ENCODE data around the gene TAF7. TPM values are rescaled to one million over a fixed set of nuclear protein-coding genes. Genes with fewer than 3 reads are reported as not detected.

Gene TAF7
- total and polyA plus RNA-seq, 8 donors = 22.0 to 89.8 (median 40.0) TPM

DNA sequence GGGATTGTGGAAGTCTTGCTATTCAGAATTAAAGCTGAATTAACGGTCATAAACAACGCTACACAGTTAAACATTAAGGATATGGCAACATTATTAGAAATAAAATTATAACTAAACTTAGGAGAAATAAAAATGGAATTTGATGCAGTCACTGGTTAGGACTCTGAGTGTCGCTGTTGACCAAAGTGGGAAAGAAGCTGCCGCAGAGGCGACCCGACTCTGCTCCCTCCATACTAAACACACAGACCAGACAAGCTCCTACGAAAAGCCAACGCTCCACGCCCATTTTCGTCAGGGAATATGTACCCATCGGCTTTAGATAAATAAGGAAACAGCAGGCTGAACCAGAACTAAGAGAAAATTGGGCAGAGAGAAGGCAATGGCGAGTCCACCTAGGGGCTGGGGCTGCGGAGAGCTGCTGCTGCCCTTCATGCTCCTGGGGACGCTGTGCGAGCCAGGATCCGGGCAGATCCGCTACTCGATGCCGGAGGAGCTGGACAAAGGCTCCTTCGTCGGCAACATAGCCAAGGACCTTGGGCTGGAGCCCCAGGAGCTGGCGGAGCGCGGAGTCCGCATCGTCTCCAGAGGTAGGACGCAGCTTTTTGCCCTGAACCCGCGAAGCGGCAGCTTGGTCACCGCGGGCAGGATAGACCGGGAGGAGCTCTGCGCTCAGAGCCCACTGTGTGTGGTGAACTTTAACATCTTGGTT, 43.5 kb upstream of the TAF7 start, which contains the start of gene PCDHGA5:
Gene PCDHGA5 (plus strand): TSS at position 211 of the 709 bp plus-strand sequence. CDS start 169 bp downstream, at position 380.
- peak in 1 of 2 donors; percentile 22 for DNase-seq
- TF ChIP-seq, protein P1, sequence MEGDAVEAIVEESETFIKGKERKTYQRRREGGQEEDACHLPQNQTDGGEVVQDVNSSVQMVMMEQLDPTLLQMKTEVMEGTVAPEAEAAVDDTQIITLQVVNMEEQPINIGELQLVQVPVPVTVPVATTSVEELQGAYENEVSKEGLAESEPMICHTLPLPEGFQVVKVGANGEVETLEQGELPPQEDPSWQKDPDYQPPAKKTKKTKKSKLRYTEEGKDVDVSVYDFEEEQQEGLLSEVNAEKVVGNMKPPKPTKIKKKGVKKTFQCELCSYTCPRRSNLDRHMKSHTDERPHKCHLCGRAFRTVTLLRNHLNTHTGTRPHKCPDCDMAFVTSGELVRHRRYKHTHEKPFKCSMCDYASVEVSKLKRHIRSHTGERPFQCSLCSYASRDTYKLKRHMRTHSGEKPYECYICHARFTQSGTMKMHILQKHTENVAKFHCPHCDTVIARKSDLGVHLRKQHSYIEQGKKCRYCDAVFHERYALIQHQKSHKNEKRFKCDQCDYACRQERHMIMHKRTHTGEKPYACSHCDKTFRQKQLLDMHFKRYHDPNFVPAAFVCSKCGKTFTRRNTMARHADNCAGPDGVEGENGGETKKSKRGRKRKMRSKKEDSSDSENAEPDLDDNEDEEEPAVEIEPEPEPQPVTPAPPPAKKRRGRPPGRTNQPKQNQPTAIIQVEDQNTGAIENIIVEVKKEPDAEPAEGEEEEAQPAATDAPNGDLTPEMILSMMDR (IDR thresholded peaks at IDR 0.05) = no peak
- TF ChIP-seq EP300 (IDR thresholded peaks at IDR 0.05) (no peak), POLR2A (IDR thresholded peaks at IDR 0.05) (no peak), POLR2AphosphoS5 (IDR thresholded peaks at IDR 0.05) (no peak)
- WGBS, 5 donors = 16 to 28% (median 19%) methylated on average over 32 to 34 of the region's 34 CpGs
- H3K27ac ChIP-seq = no peak within 1 kb of the TSS
- peaks cover 61 to 100% (median 88%) of the 10 kb centered on the region in 4 donors for H3K9me3 ChIP-seq
- peaks cover 5 to 79% (median 40%) of the 10 kb centered on the region in 3 donors for H3K27me3 ChIP-seq
- H3K4me3 ChIP-seq = no peak within 1 kb of the TSS
- intact Hi-C loops (cut with DNase I; ENCODE audit: low total_unique reads) = no loop called here
- H3K4me1 ChIP-seq = no peaks in the 10 kb centered on the region
- H3K36me3 ChIP-seq = peaks cover 0 to 5% (median 0%) of the 10 kb centered on the region in 4 donors

DNA sequence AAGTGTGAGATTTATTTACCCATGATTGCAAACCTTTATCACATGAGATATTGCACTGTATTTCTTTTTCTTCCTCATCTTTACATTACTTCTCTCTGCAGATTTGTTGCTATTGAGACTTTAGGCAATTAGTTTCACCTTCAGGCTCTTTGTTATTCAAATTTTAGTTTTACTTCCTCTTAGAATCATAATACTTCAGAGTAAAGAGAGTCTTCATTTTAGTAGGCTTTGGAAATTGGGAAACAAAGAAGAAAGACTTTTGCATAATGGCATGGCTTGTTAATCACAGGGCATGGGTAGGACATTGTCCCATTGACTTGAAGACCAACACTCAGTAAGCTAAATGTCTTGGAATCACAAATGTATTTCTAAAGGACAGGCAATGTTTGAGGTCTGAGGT, 42.1 kb upstream of the TAF7 start:
- H3K9me3 ChIP-seq = peaks cover 60 to 97% (median 97%) of the 10 kb centered on the region in 4 donors
- peaks cover 0 to 5% (median 0%) of the 10 kb centered on the region in 4 donors for H3K36me3 ChIP-seq
- no peak overlapping the region for H3K27ac ChIP-seq
- peaks cover 5 to 83% (median 40%) of the 10 kb centered on the region in 3 donors for H3K27me3 ChIP-seq
- no peak for DNase-seq
- no peak for TF ChIP-seq EP300 (IDR thresholded peaks at IDR 0.05)
- no peak for TF ChIP-seq POLR2A (IDR thresholded peaks at IDR 0.05)
- no peak for TF ChIP-seq POLR2AphosphoS5 (IDR thresholded peaks at IDR 0.05)
- TF ChIP-seq, protein P1 (IDR thresholded peaks at IDR 0.05) = no peak
- no peak overlapping the region for H3K4me3 ChIP-seq
- intact Hi-C loops (cut with DNase I; ENCODE audit: low total_unique reads) = no loop called here
- no peaks in the 10 kb centered on the region for H3K4me1 ChIP-seq

DNA sequence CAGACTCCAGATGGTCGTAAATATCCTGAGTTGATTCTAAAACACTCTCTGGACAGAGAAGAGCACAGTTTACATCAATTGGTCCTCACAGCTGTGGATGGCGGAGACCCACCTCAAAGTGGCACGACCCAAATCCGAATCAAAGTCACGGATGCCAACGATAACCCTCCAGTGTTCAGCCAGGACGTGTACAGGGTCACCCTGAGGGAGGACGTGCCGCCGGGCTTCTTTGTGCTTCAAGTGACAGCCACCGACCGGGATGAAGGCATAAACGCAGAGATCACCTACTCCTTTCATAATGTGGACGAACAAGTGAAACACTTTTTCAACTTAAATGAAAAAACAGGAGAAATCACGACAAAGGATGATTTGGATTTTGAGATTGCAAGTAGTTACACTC, 40.1 kb upstream of the TAF7 start:
- 33 to 56% (median 39%) methylated on average over 15 of the region's 15 CpGs for WGBS, 5 donors
- intact Hi-C loops (cut with DNase I; ENCODE audit: low total_unique reads) = no loop called here
- Histone ChIP-seq H3K27ac (no peak overlapping the region), H3K27me3 (peaks cover 5 to 77% (median 34%) of the 10 kb centered on the region in 3 donors), H3K36me3 (peaks cover 0 to 11% (median 0%) of the 10 kb centered on the region in 4 donors), H3K4me1 (no peaks in the 10 kb centered on the region), H3K4me3 (peak overlapping the region in 1 of 4 donors; percentile 11), H3K9me3 (peaks cover 62 to 97% (median 97%) of the 10 kb centered on the region in 4 donors)
- no peak for TF ChIP-seq EP300 (IDR thresholded peaks at IDR 0.05)
- TF ChIP-seq, protein P1 (IDR thresholded peaks at IDR 0.05) = no peak
- no peak for TF ChIP-seq POLR2A (IDR thresholded peaks at IDR 0.05)
- TF ChIP-seq POLR2AphosphoS5 (IDR thresholded peaks at IDR 0.05) = no peak
- no peak for DNase-seq

DNA sequence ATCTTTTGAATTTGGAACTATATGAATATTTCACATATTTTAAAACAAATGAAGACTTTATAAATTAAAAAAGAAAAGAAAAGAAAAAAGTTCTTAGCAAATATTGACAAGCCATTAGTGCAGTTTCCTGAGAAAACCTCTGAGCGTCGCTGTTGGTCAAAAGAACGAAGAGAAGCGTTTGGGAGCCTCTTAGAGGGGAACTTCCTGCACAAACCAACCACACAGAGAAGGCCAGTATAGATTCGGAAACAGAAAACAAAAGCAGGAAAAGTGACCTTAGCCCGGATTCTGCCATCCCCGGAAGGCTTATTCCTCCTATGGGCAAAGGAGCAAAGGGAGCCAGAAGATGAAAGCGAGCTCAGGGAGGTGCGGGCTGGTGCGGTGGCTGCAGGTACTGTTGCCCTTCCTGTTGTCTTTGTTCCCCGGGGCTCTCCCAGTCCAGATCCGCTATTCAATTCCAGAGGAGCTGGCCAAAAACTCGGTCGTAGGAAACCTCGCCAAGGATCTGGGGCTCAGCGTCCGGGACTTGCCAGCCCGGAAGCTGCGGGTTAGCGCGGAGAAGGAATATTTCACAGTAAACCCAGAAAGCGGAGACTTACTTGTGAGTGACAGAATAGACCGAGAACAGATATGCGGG, 39.3 kb upstream of the TAF7 start, which contains the start of gene PCDHGB2:
Gene PCDHGB2 (plus strand): TSS at position 205 of the 637 bp plus-strand sequence. CDS start 142 bp downstream, at position 347.
- peaks cover 0 to 11% (median 0%) of the 10 kb centered on the region in 4 donors for H3K36me3 ChIP-seq

More for the DNA sequence above, 39.3 kb upstream of the TAF7 start, which contains the start of gene PCDHGB2:
- 16 to 21% (median 20%) methylated on average over 23 to 24 of the region's 24 CpGs for WGBS, 5 donors
- intact Hi-C loops (cut with DNase I; ENCODE audit: low total_unique reads) = no loop called here
- TF ChIP-seq, protein P1 (IDR thresholded peaks at IDR 0.05) = no peak
- no peak for TF ChIP-seq EP300 (IDR thresholded peaks at IDR 0.05)
- no peak for TF ChIP-seq POLR2A (IDR thresholded peaks at IDR 0.05)
- TF ChIP-seq POLR2AphosphoS5 (IDR thresholded peaks at IDR 0.05) = no peak
- no peaks in the 10 kb centered on the region for H3K4me1 ChIP-seq
- peaks cover 5 to 75% (median 27%) of the 10 kb centered on the region in 3 donors for H3K27me3 ChIP-seq
- H3K9me3 ChIP-seq = peaks cover 62 to 97% (median 97%) of the 10 kb centered on the region in 4 donors
- DNase-seq = peak in 1 of 2 donors; percentile 29
- peak within 1 kb of the TSS; percentile 11 to 31 (median 22) for H3K4me3 ChIP-seq
- H3K27ac ChIP-seq = no peak within 1 kb of the TSS

All from stomach (tissue), 9 donors.